Mammary epithelial cell (primary cell): ENCODE results near the gene DISP2.

Source experiments
- EZH2 ChIP-seq: IDR thresholded peaks from 2 replicates; pipeline ENCODE4 v1.6.1; 2012; ENCODE audit warnings: low read length, inconsistent platforms, borderline replicate concordance
- TF ChIP-seq, protein P1 (sequence below), 2 donors: IDR thresholded peaks in 1 of 2; conservative IDR thresholded peaks in 1 of 2; 2 replicates each; pipeline ENCODE4 v1.5.1; 2011 to 2012; ENCODE audit warnings: inconsistent platforms in 2 of 2, low read length in 2 of 2, mild to moderate bottlenecking in 2 of 2, control low read depth in 1 of 2, low read depth in 1 of 2; ENCODE audit not compliant: insufficient read depth in 1 of 2; ENCODE audit errors: extremely low read depth in 1 of 2

DNA sequence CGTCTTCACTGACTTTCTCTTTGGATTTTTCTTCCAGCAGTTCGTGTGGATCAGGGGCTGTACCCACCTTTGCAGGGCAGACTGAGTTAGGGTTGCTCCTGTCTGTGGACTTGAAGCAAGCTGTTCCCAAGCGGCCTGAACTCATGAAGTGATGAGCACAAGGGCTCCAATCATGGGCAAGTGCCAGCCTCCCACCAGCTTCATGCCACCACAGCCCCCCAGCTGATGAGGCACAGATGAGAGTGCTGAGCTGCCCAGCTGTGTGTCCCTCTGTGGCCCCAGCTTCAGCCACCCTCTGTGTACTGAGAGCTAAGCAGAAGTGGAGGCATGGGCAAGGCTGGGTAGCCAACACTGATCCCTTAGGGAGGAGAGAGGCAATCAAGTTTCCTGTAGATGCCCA, 47.0 kb upstream of the DISP2 start:
- TF ChIP-seq, protein P1, sequence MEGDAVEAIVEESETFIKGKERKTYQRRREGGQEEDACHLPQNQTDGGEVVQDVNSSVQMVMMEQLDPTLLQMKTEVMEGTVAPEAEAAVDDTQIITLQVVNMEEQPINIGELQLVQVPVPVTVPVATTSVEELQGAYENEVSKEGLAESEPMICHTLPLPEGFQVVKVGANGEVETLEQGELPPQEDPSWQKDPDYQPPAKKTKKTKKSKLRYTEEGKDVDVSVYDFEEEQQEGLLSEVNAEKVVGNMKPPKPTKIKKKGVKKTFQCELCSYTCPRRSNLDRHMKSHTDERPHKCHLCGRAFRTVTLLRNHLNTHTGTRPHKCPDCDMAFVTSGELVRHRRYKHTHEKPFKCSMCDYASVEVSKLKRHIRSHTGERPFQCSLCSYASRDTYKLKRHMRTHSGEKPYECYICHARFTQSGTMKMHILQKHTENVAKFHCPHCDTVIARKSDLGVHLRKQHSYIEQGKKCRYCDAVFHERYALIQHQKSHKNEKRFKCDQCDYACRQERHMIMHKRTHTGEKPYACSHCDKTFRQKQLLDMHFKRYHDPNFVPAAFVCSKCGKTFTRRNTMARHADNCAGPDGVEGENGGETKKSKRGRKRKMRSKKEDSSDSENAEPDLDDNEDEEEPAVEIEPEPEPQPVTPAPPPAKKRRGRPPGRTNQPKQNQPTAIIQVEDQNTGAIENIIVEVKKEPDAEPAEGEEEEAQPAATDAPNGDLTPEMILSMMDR (conservative IDR thresholded peaks at IDR 0.05 in 1 of 2, IDR thresholded peaks at IDR 0.05 in 1 of 2; ENCODE audit: extremely low read depth in 1 of 2, insufficient read depth in 1 of 2, low read depth in 1 of 2, low read length in 2 of 2) = no peak
- no peak for TF ChIP-seq EZH2
